ENCODE results near the gene ACTR2. TPM values are rescaled to one million over a fixed set of nuclear protein-coding genes. Genes with fewer than 3 reads are reported as not detected.
"Not testable (repeated sequence)": the region's sequence is repeated elsewhere in the genome, so short reads cannot be mapped to it uniquely, and the experiment has no call there.

Gene ACTR2
- total RNA-seq, 4 donors from 2014 or later = 90.3 to 126 (median 109) TPM

DNA sequence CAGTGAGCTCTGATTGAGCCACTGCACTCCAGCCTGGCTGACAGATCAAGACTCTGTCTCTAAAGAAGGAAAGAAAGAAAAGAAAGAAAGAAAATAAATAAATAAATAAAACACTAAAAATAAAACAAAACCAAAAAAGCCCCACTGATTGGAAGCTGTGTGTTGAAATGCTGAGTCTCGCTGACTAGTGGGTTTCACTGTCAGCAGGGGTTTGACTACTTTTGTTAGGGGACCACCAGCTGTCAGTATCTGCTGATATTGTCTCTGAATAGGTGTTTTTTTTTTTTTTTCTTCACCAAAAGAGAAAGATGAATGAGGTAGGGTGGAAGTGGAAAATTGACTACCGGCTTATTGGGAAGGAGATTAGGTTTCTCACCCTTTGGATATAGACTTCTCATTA lies 12.8 kb upstream of the ACTR2 start:
- no peaks in the 10 kb centered on the region for H3K4me1 ChIP-seq
- WGBS, 2 donors (ENCODE audit: low coverage in 1 of 2) = 83 to 92% methylated on average over 2 of the region's 2 CpGs
- ATAC-seq = no peak
- H3K36me3 ChIP-seq = no peaks in the 10 kb centered on the region
- no peaks in the 10 kb centered on the region for H3K27me3 ChIP-seq
- no peak overlapping the region for H3K4me3 ChIP-seq
- H3K27ac ChIP-seq = no peak overlapping the region
- no peak for TF ChIP-seq EP300 (IDR thresholded peaks at IDR 0.05)
- TF ChIP-seq, protein P1, sequence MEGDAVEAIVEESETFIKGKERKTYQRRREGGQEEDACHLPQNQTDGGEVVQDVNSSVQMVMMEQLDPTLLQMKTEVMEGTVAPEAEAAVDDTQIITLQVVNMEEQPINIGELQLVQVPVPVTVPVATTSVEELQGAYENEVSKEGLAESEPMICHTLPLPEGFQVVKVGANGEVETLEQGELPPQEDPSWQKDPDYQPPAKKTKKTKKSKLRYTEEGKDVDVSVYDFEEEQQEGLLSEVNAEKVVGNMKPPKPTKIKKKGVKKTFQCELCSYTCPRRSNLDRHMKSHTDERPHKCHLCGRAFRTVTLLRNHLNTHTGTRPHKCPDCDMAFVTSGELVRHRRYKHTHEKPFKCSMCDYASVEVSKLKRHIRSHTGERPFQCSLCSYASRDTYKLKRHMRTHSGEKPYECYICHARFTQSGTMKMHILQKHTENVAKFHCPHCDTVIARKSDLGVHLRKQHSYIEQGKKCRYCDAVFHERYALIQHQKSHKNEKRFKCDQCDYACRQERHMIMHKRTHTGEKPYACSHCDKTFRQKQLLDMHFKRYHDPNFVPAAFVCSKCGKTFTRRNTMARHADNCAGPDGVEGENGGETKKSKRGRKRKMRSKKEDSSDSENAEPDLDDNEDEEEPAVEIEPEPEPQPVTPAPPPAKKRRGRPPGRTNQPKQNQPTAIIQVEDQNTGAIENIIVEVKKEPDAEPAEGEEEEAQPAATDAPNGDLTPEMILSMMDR (IDR thresholded peaks at IDR 0.05) = no peak
- TF ChIP-seq POLR2A (IDR thresholded peaks at IDR 0.05) = no peak
- TF ChIP-seq POLR2AphosphoS5 (IDR thresholded peaks at IDR 0.05) = no peak
- no peaks in the 10 kb centered on the region for H3K9me3 ChIP-seq

DNA sequence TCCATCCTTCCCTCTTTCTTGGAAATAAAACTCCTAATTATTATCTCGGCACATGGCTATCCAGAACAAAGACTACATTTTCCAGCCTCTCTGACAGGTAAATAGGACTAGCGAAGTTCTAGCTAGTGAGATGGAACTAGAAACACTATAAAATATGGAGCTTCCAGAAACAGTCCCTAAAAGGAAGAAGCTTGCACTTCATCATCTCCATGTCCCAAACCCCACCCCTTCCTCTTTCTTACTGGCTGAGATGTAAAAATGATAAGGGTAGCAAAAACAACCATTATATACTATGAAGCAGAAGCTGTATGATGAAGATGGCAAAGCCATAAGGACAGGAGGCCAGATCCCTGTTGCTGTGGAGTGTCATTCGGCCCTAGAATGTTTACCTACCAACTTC lies 11.7 kb upstream of the ACTR2 start:
- 82 to 91% methylated on average over 2 to 3 of the region's 3 CpGs for WGBS, 2 donors (ENCODE audit: low coverage in 1 of 2)
- H3K4me3 ChIP-seq = no peak overlapping the region
- TF ChIP-seq POLR2AphosphoS5 (IDR thresholded peaks at IDR 0.05) (no peak), EP300 (IDR thresholded peaks at IDR 0.05) (no peak), POLR2A (IDR thresholded peaks at IDR 0.05) (no peak)
- TF ChIP-seq, protein P1 (IDR thresholded peaks at IDR 0.05) = no peak

DNA sequence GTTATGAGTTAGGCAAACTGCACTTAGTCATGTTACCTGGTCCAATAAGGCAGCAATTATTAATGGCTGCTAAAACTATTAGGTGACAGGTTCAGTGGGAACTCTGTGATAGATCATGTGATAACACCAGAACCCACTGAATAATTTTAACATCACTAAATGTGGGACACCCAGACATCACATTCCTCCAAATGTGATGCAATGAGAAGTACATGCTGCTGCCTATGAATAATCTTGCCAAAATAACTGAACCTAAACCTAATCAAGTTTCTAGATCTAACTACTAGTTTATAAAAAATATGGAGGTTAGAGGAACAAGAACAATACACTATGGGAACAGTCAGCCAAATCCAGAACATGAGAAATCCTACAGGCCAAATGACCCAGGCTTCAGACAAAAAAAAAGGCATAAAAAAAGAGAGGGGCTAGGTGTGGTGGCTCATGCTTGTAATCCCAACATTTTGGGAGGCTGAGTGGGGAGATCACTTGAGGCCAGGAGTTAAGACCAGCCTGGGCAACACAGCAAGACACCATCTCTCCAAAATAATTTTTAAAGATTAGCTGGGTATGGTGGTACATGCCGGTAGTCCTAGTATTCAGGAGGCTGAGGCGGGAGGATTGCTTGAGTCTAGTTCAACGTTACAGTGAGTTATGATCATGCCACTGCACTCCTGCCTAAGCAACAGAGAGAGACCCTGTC lies 7.0 kb upstream of the ACTR2 start:
- no peak for ATAC-seq
- Histone ChIP-seq H3K4me3 (no peak overlapping the region), H3K36me3 (no peaks in the 10 kb centered on the region), H3K27ac (no peak overlapping the region), H3K4me1 (no peaks in the 10 kb centered on the region), H3K27me3 (no peaks in the 10 kb centered on the region), H3K9me3 (no peaks in the 10 kb centered on the region)
- 100% methylated on average over 2 to 3 of the region's 3 CpGs for WGBS, 2 donors (ENCODE audit: low coverage in 1 of 2)
- TF ChIP-seq, protein P1 (IDR thresholded peaks at IDR 0.05) = no peak
- TF ChIP-seq EP300 (IDR thresholded peaks at IDR 0.05) = no peak
- TF ChIP-seq POLR2AphosphoS5 (IDR thresholded peaks at IDR 0.05) = no peak

More for the DNA sequence above, 11.7 kb upstream of the ACTR2 start:
- Histone ChIP-seq H3K4me1 (no peaks in the 10 kb centered on the region), H3K9me3 (no peaks in the 10 kb centered on the region), H3K36me3 (no peaks in the 10 kb centered on the region), H3K27ac (no peak overlapping the region), H3K27me3 (no peaks in the 10 kb centered on the region)
- no peak for ATAC-seq

DNA sequence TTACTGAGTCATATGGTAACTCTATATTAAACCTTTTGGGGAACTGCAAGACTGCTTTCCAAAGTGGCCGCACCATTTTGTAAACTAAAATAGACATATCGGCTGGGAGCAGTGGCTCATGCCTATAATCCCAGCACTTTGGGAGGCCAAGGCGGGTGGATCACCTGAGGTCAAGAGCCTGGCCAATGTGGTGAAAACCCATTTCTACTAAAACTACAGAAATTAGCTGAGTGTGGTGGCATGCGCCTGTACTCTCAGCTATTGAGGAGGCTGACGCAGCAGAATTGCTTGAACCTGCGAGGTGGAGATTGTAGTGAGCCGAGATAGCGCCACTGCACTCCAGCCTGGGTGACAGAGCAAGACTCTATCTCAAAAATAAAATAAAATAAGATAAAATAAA lies 6.4 kb upstream of the ACTR2 start:
- not testable (repeated sequence) for H3K36me3 ChIP-seq, H3K4me1 ChIP-seq, H3K9me3 ChIP-seq, H3K27me3 ChIP-seq, H3K4me3 ChIP-seq, ATAC-seq, H3K27ac ChIP-seq
- WGBS, 2 donors (ENCODE audit: low coverage in 1 of 2) = 93 to 98% methylated on average over 8 of the region's 8 CpGs

DNA sequence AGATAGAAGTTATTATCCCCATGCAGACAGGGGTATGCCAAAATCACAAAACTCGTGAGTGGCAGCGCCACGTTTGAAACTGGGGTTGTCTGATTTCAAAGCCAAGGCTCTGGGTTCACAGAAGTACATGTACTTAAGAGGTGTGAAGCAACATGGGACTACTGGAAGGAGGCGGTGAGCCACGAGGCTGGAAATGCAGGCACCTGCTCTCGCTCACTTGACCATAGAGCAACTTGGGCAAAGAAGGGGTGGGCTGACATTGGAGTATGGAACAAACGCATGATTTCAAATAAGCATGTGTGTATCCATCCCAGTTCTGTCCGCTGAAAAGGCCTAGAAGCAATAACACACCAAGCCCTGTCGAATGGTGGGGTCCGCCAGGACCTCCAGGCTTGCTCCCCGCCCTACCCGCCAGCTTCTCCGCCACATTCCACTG lies 593 bp upstream of the ACTR2 start:
- peak; percentile 12 for ATAC-seq
- no peaks in the 10 kb centered on the region for H3K9me3 ChIP-seq
- no peaks in the 10 kb centered on the region for H3K27me3 ChIP-seq
- peak overlapping the region; percentile 93 to 98 for H3K4me3 ChIP-seq
- WGBS, 2 donors (ENCODE audit: low coverage in 1 of 2) = 0% methylated on average over 6 to 8 of the region's 13 CpGs
- peaks cover 4 to 49% (median 24%) of the 10 kb centered on the region in 3 donors for H3K4me1 ChIP-seq
- TF ChIP-seq POLR2A (IDR thresholded peaks at IDR 0.05) (no peak), EP300 (IDR thresholded peaks at IDR 0.05) (no peak), POLR2AphosphoS5 (IDR thresholded peaks at IDR 0.05) (no peak)
- TF ChIP-seq, protein P1 (IDR thresholded peaks at IDR 0.05) = no peak
- H3K27ac ChIP-seq = peak overlapping the region; percentile 68 to 100 (median 98)
- peaks cover 0 to 4% of the 10 kb centered on the region in 2 donors for H3K36me3 ChIP-seq
